B cell (primary cell): ENCODE results near the gene LAMA4. TPM values are rescaled to one million over a fixed set of nuclear protein-coding genes. Genes with fewer than 3 reads are reported as not detected.

Experiments
- ATAC-seq: fragments of 200-7000 bp; cut with Tn5 transposase; one replicate; pipeline ENCODE4 v1.10.0; 2021; ENCODE audit warnings: low read depth, mild to moderate bottlenecking, moderate number of reproducible peaks, moderate library complexity
- CTCF ChIA-PET: fragments of 350-600 bp; sonication (Branson Sonifier 250); formaldehyde crosslinking; loops from one replicate; lab custom pipeline; 2021; ENCODE audit warnings: antibody characterized with exemption, inconsistent platforms; lab: Charles Lee
- POLR2A ChIA-PET: fragments of 350-600 bp; sonication (Branson Sonifier 250); formaldehyde crosslinking; loops from one replicate; lab custom pipeline; 2021; ENCODE audit warnings: antibody characterized with exemption; lab: Charles Lee
- DNase-seq: peaks from one replicate; pipeline ENCODE4 v3.0.0; 2013
- H2AFZ ChIP-seq: 2 replicates; pipeline ENCODE4 v1.6.1; 2012; ENCODE audit warnings: mild to moderate bottlenecking, low read depth, low read length; ENCODE audit not compliant: insufficient read depth, poor library complexity, severe bottlenecking
- H3K27ac ChIP-seq, 2 donors: 1 replicate in 1 of 2; 2 replicates in 1 of 2; pipeline ENCODE4 v1.5.1; 2012 to 2013; ENCODE audit warnings: low read length in 2 of 2, mild to moderate bottlenecking in 2 of 2, moderate library complexity in 1 of 2
- H3K27me3 ChIP-seq, 4 experiments: fragments of 200-600 bp in 1 of 4; sonication (generic) in 1 of 4; replicated peaks in 1 of 4; 1 replicate in 2 of 4; 2 replicates in 2 of 4; pipeline versions ENCODE4 v1.6.1 to v1.7.0; 2013 to 2016; ENCODE audit warnings: low read length in 3 of 4, mild to moderate bottlenecking in 2 of 4, mixed read lengths in 1 of 4, moderate library complexity in 1 of 4; ENCODE audit not compliant: insufficient read depth in 4 of 4, control insufficient read depth in 3 of 4; ENCODE audit errors: control extremely low read depth in 1 of 4
- H3K36me3 ChIP-seq, 2 experiments: replicated peaks in 1 of 2; 1 replicate in 1 of 2; 2 replicates in 1 of 2; pipeline versions ENCODE4 v1.6.1 to v1.7.1; 2013; ENCODE audit warnings: low read length in 1 of 2; ENCODE audit not compliant: insufficient read depth in 2 of 2, control insufficient read depth in 1 of 2; ENCODE audit errors: control extremely low read depth in 1 of 2, extremely low read depth in 1 of 2
- H3K4me1 ChIP-seq, 2 donors: fragments of 200-600 bp in 1 of 2; sonication (generic) in 1 of 2; 1 replicate in 1 of 2; 2 replicates in 1 of 2; pipeline versions ENCODE4 v1.5.1 to v1.6.1; 2013 to 2017; ENCODE audit warnings: low read length in 2 of 2; ENCODE audit not compliant: control insufficient read depth in 2 of 2, insufficient read depth in 2 of 2
- H3K4me2 ChIP-seq: replicated peaks from 2 replicates; pipeline ENCODE3; 2012; ENCODE audit warnings: mild to moderate bottlenecking, low read depth, low read length; ENCODE audit not compliant: poor library complexity, severe bottlenecking
- H3K4me3 ChIP-seq, 5 experiments: fragments of 200-600 bp in 1 of 5; sonication (generic) in 1 of 5; 1 replicate in 3 of 5; 2 replicates in 2 of 5; pipeline versions ENCODE4 v1.5.1 to v1.7.0; 2011 to 2016; ENCODE audit warnings: low read length in 4 of 5, mild to moderate bottlenecking in 4 of 5, low read depth in 2 of 5, control low read depth in 1 of 5, moderate library complexity in 1 of 5; ENCODE audit not compliant: insufficient read depth in 1 of 5; ENCODE audit errors: control extremely low read depth in 1 of 5, extremely low read depth in 1 of 5
- H3K79me2 ChIP-seq: fragments of 200-600 bp; sonication (generic); one replicate; pipeline ENCODE4 v1.6.0; 2016; ENCODE audit warnings: low read length; ENCODE audit not compliant: control insufficient read depth, insufficient read depth
- H3K9ac ChIP-seq: fragments of 200-600 bp; sonication (generic); 2 replicates; pipeline ENCODE4 v1.6.1; 2017; ENCODE audit warnings: mild to moderate bottlenecking, low read length, moderate library complexity
- H3K9me3 ChIP-seq, 3 donors: one replicate each; pipeline versions ENCODE4 v1.6.1 to v1.7.1; 2013; ENCODE audit warnings: low read length in 2 of 3; ENCODE audit not compliant: control insufficient read depth in 2 of 3, insufficient read depth in 1 of 3; ENCODE audit errors: control extremely low read depth in 1 of 3
- H4K20me1 ChIP-seq: 2 replicates; pipeline ENCODE4 v1.6.0; 2012; ENCODE audit warnings: mild to moderate bottlenecking, low read length; ENCODE audit not compliant: insufficient read depth, control insufficient read depth, poor library complexity, severe bottlenecking
- H3K27ac Mint-ChIP-seq: one replicate; pipeline ENCODE4 v1.8.0; 2021; ENCODE audit warnings: mixed read lengths
- H3K27me3 Mint-ChIP-seq: one replicate; pipeline ENCODE4 v1.8.0; 2021; ENCODE audit warnings: mixed read lengths
- H3K4me1 Mint-ChIP-seq: one replicate; pipeline ENCODE4 v1.8.0; 2021; ENCODE audit warnings: mixed read lengths
- H3K4me3 Mint-ChIP-seq: one replicate; pipeline ENCODE4 v1.8.0; 2021; ENCODE audit warnings: mixed read lengths
- H3K9me3 Mint-ChIP-seq: one replicate; pipeline ENCODE4 v1.8.0; 2022; ENCODE audit warnings: mixed read lengths; ENCODE audit not compliant: insufficient read depth
- CTCF ChIP-seq: fragments of 200-600 bp; IDR thresholded peaks from one replicate; pipeline ENCODE4 v1.8.0; 2022; ENCODE audit warnings: antibody characterized with exemption, mild to moderate bottlenecking
- EZH2 ChIP-seq: IDR thresholded peaks from 2 replicates; pipeline ENCODE4 v1.6.1; 2012; ENCODE audit warnings: borderline replicate concordance, low read depth, mild to moderate bottlenecking, moderate library complexity, low read length; ENCODE audit not compliant: insufficient read depth, poor library complexity, severe bottlenecking
- WGBS: methylation state at CpG from one replicate; pipeline ENCODE4 v1.1.5; 2013; ENCODE audit warnings: missing lambda C conversion rate; ENCODE audit not compliant: insufficient coverage; 5-methylcytosine and 5-hydroxymethylcytosine counted together
- intact Hi-C: fragments of 100-400 bp; cut with micrococcal nuclease; formaldehyde crosslinking; loops from one replicate; pipeline ENCODE4 v1.10.0; 2022
- polyA plus RNA-seq: library from polyadenylated mRNA; depleted of rRNA; stranded (reverse); fragments of >200 nt; gene quantifications from 2 replicates; pipeline ENCODE4 v1.2.3, GENCODE V29; 2012
- total RNA-seq, 2 donors: library from RNA; stranded (reverse); fragments of 120-200 nt in 1 of 2; gene quantifications; 1 replicate in 1 of 2; 2 replicates in 1 of 2; pipeline versions ENCODE4 v1.2.3 to v1.2.4, GENCODE V29; 2013 to 2022

LAMA4 gene
- total and polyA plus RNA-seq, 2 donors (not counting 1 experiment from before 2014, with no cell fraction given) = not detected

- Histone ChIP-seq H3K27ac (no peak overlapping the region), H3K4me2 (no peak overlapping the region), H3K9ac (no peak overlapping the region), H3K79me2 (no peaks in the 10 kb centered on the region), H3K4me3 (no peak overlapping the region), H3K27me3 (peaks cover 0 to 3% (median 0%) of the 10 kb centered on the region in 4 experiments), H2AFZ (no peak overlapping the region), H3K36me3 (no peaks in the 10 kb centered on the region), H3K4me1 (no peaks in the 10 kb centered on the region), H3K9me3 (no peaks in the 10 kb centered on the region), H4K20me1 (no peaks in the 10 kb centered on the region)
- Mint-ChIP-seq H3K9me3 (no peaks in the 10 kb centered on the region), H3K27me3 (peaks cover 25% of the 10 kb centered on the region), H3K27ac (no peak overlapping the region), H3K4me3 (no peak overlapping the region), H3K4me1 (no peaks in the 10 kb centered on the region)
- POLR2A ChIA-PET = no interaction called here
- WGBS = no CpG with 5 or more reads among the region's 2 CpGs
- no peak for ATAC-seq
- intact Hi-C loops = no loop called here
- TF ChIP-seq CTCF = no peak
- TF ChIP-seq EZH2 = no peak
- CTCF ChIA-PET = no interaction called here
- DNase-seq = no peak
These were observed 27.0 kb downstream of the LAMA4 start for GRCh38 chr6:112227411-112227810.

GRCh38 chr6:112225691-112226090, 28.7 kb downstream of the LAMA4 start:
- no peak overlapping the region for H3K27ac Mint-ChIP-seq
- no peaks in the 10 kb centered on the region for H3K4me1 ChIP-seq
- H3K9me3 Mint-ChIP-seq = no peaks in the 10 kb centered on the region
- H4K20me1 ChIP-seq = no peaks in the 10 kb centered on the region
- H3K4me1 Mint-ChIP-seq = no peaks in the 10 kb centered on the region
- WGBS = no CpG with 5 or more reads among the region's 1 CpG
- H3K4me2 ChIP-seq = no peak overlapping the region
- no peak overlapping the region for H3K4me3 ChIP-seq
- ATAC-seq (no peak), DNase-seq (no peak)
- ChIA-PET CTCF (no interaction called here), POLR2A (no interaction called here)
- H2AFZ ChIP-seq = no peak overlapping the region
- peaks cover 0 to 3% (median 0%) of the 10 kb centered on the region in 4 experiments for H3K27me3 ChIP-seq
- H3K27me3 Mint-ChIP-seq = peaks cover 21% of the 10 kb centered on the region
- H3K27ac ChIP-seq = no peak overlapping the region
- H3K9ac ChIP-seq = no peak overlapping the region
- H3K36me3 ChIP-seq = no peaks in the 10 kb centered on the region
- TF ChIP-seq EZH2 (no peak), CTCF (no peak)
- no peak overlapping the region for H3K4me3 Mint-ChIP-seq
- no peaks in the 10 kb centered on the region for H3K9me3 ChIP-seq
- no peaks in the 10 kb centered on the region for H3K79me2 ChIP-seq
- intact Hi-C loops = no loop called here
